ENCODE results near the gene DROSHA. TPM values are rescaled to one million over a fixed set of nuclear protein-coding genes. Genes with fewer than 3 reads are reported as not detected.

DROSHA gene
- total and polyA plus RNA-seq, 2 donors (not counting 3 experiments of a cell fraction or from before 2014, with no cell fraction given): 49.1 to 96.4 TPM

DNA sequence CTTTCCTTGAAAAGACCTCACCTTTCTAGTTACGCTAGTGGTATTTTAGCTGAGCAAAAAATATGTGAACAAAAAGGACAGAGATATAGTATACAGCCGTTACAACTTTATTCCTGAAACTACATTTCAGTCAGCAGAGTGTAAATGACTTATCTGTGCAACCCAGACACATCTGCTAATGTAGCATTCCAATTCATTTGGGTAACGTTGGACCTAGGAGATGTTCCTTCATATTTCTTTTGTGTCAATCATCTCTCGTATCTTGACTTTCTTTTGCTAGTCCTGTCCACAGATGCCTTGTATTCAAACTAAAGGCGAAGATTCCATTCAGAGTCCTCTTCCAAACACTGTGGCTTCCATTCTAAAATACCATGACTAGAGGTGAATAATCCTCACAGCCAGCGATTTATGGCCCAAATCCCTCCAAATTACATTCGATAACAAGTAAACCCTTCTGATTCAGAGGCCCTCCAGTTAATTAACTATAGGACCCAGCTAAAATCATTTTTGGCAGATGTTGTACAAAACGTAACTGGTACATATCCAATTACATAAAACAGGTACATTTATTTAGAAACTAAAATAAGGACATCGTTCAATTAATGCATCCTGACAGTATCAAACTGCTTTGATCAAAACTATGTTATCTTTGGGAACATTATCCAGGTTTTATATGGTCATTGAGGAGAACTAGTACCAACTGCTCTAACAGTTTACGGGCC lies 155.7 kb downstream of the DROSHA start:
- no peaks in the 10 kb centered on the region for H3K9me1 ChIP-seq (replicated peaks; ENCODE audit: control insufficient read depth, extremely low read depth, insufficient read depth, low read length)
- ChIA-PET POLR2A (no interaction called here), CTCF (no interaction called here)
- no peak for TF ChIP-seq POLR2AphosphoS5 (IDR thresholded peaks at IDR 0.05; ENCODE audit: insufficient read depth, low read depth, low read length)
- TF ChIP-seq GATA2 (IDR thresholded peaks at IDR 0.05; ENCODE audit: insufficient read depth, insufficient read length, low read depth, low read length): no peak
- TF ChIP-seq, protein P1, sequence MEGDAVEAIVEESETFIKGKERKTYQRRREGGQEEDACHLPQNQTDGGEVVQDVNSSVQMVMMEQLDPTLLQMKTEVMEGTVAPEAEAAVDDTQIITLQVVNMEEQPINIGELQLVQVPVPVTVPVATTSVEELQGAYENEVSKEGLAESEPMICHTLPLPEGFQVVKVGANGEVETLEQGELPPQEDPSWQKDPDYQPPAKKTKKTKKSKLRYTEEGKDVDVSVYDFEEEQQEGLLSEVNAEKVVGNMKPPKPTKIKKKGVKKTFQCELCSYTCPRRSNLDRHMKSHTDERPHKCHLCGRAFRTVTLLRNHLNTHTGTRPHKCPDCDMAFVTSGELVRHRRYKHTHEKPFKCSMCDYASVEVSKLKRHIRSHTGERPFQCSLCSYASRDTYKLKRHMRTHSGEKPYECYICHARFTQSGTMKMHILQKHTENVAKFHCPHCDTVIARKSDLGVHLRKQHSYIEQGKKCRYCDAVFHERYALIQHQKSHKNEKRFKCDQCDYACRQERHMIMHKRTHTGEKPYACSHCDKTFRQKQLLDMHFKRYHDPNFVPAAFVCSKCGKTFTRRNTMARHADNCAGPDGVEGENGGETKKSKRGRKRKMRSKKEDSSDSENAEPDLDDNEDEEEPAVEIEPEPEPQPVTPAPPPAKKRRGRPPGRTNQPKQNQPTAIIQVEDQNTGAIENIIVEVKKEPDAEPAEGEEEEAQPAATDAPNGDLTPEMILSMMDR (IDR thresholded peaks at IDR 0.05; ENCODE audit: extremely low read depth in 1 of 2, insufficient read depth in 1 of 2, low read depth in 1 of 2, low read length in 2 of 2): no peak
- no peak for TF ChIP-seq FOS (IDR thresholded peaks at IDR 0.05; ENCODE audit: borderline replicate concordance, insufficient read depth, low read length)
- no peak for TF ChIP-seq MAX (IDR thresholded peaks at IDR 0.05; ENCODE audit: insufficient read depth, insufficient read length)
- no peak for TF ChIP-seq POLR2A (IDR thresholded peaks at IDR 0.05; ENCODE audit: low read depth, low read length)
- no peak for TF ChIP-seq JUN (IDR thresholded peaks at IDR 0.05; ENCODE audit: borderline replicate concordance, insufficient read depth, insufficient read length, low read depth)
- no peak for TF ChIP-seq EZH2 (IDR thresholded peaks at IDR 0.05; ENCODE audit: borderline replicate concordance, low read depth, low read length, severe bottlenecking)
- TF ChIP-seq MYC (IDR thresholded peaks at IDR 0.05; ENCODE audit: low read depth, low read length): no peak
- H3K9ac ChIP-seq (replicated peaks; ENCODE audit: extremely low read depth, insufficient read depth, low read length): no peak overlapping the region
- H3K9me3 ChIP-seq (replicated peaks; ENCODE audit: control insufficient read depth, insufficient read depth, low read length): no peaks in the 10 kb centered on the region
- FAIRE-seq (no peak), DNase-seq (ENCODE audit: low read depth, low spot score) (no peak)
- no peak overlapping the region for H3K27ac ChIP-seq (ENCODE audit: insufficient read depth, low read depth, low read length)
- H3K4me2 ChIP-seq (ENCODE audit: insufficient read depth, low read length): no peak overlapping the region
- no peaks in the 10 kb centered on the region for H3K4me1 ChIP-seq (ENCODE audit: control insufficient read depth, extremely low read depth, insufficient read depth, low read length)
- H3K27me3 ChIP-seq (ENCODE audit: control insufficient read depth in 2 of 2, insufficient read depth in 2 of 2, low read length in 2 of 2): no peaks in the 10 kb centered on the region
- H2AFZ ChIP-seq (ENCODE audit: low read depth, low read length): no peak overlapping the region
- dilution Hi-C loops (cut with MboI; ENCODE audit: extremely low pct_ligation_motif_present, low sequenced_read_pairs) (no loop called here), intact Hi-C loops (cut with micrococcal nuclease) (no loop called here)
- no peaks in the 10 kb centered on the region for H3K79me2 ChIP-seq (ENCODE audit: control insufficient read depth, insufficient read depth, low read length)
- no TSS peak for BruUV-seq (replicated peaks)
- no peak overlapping the region for H3K4me3 ChIP-seq (replicated peaks in 1 of 3; ENCODE audit: insufficient read depth in 1 of 3, low read depth in 1 of 3, low read length in 3 of 3)
- H4K20me1 ChIP-seq (replicated peaks; ENCODE audit: control insufficient read depth, extremely low read depth, insufficient read depth, low read length): no peaks in the 10 kb centered on the region
- no peaks in the 10 kb centered on the region for H3K36me3 ChIP-seq (ENCODE audit: control insufficient read depth in 2 of 2, extremely low read depth in 1 of 2, insufficient read depth in 2 of 2, low read length in 2 of 2)

Measured in endothelial cell of umbilical vein (primary cell).